Measurements from ENCODE around the gene METTL13. TPM values are rescaled to one million over a fixed set of nuclear protein-coding genes. Genes with fewer than 3 reads are reported as not detected.

The METTL13 gene
- total RNA-seq, 1 donor from 2014 or later, result 25.1 TPM

- Histone ChIP-seq H3K36me3 (ENCODE audit: insufficient read depth, low read length) (peaks cover 11% of the 10 kb centered on the region), H3K4me1 (ENCODE audit: insufficient read depth, low read length) (peaks cover 32% of the 10 kb centered on the region), H3K27me3 (ENCODE audit: insufficient read depth, low read length) (no peaks in the 10 kb centered on the region), H3K79me2 (ENCODE audit: insufficient read depth, low read length) (peaks cover 26% of the 10 kb centered on the region), H4K20me1 (ENCODE audit: insufficient read depth, low read length) (no peaks in the 10 kb centered on the region), H3K4me2 (ENCODE audit: low read length) (peak overlapping the region; percentile 99), H3K27ac (ENCODE audit: low read depth, low read length) (peak overlapping the region; percentile 95), H2AFZ (ENCODE audit: low read depth, low read length) (no peak overlapping the region), H3K9ac (ENCODE audit: low read length) (peak overlapping the region; percentile 95), H3K4me3 (ENCODE audit: insufficient read depth, low read depth, low read length) (peak overlapping the region; percentile 95), H3K9me3 (ENCODE audit: insufficient read depth, low read depth, low read length) (no peaks in the 10 kb centered on the region)
- Mint-ChIP-seq H3K36me3 (ENCODE audit: low read depth, unreplicated experiment) (no peaks in the 10 kb centered on the region), H3K9me3 (ENCODE audit: unreplicated experiment) (no peaks in the 10 kb centered on the region), H3K27ac (ENCODE audit: unreplicated experiment) (no peak overlapping the region), H3K4me1 (ENCODE audit: low read depth, unreplicated experiment) (peaks cover 34% of the 10 kb centered on the region), H3K4me3 (ENCODE audit: unreplicated experiment) (peak overlapping the region; percentile 28), H3K27me3 (ENCODE audit: low read depth, unreplicated experiment) (no peaks in the 10 kb centered on the region)
- TF ChIP-seq CTCF (IDR thresholded peaks at IDR 0.05; ENCODE audit: insufficient read depth, low read depth, low read length) (no peak), EZH2 (IDR thresholded peaks at IDR 0.05; ENCODE audit: insufficient read depth, low read length) (no peak)
- FAIRE-seq (peak; percentile 56), DNase-seq (ENCODE audit: low read depth) (no peak)
Measured at GRCh38 chr1:171739656-171740055, 41.8 kb upstream of the METTL13 start.

- H3K4me3 Mint-ChIP-seq (ENCODE audit: unreplicated experiment), result peak overlapping the region; percentile 95
- Histone ChIP-seq H3K27me3 (ENCODE audit: insufficient read depth, low read length) (no peaks in the 10 kb centered on the region), H3K79me2 (ENCODE audit: insufficient read depth, low read length) (peaks cover 26% of the 10 kb centered on the region), H3K4me1 (ENCODE audit: insufficient read depth, low read length) (peaks cover 32% of the 10 kb centered on the region), H3K9me3 (ENCODE audit: insufficient read depth, low read depth, low read length) (no peaks in the 10 kb centered on the region), H3K4me2 (ENCODE audit: low read length) (peak overlapping the region; percentile 99), H3K27ac (ENCODE audit: low read depth, low read length) (peak overlapping the region; percentile 95), H3K36me3 (ENCODE audit: insufficient read depth, low read length) (peaks cover 11% of the 10 kb centered on the region), H3K9ac (ENCODE audit: low read length) (peak overlapping the region; percentile 95), H2AFZ (ENCODE audit: low read depth, low read length) (no peak overlapping the region), H3K4me3 (ENCODE audit: insufficient read depth, low read depth, low read length) (peak overlapping the region; percentile 95), H4K20me1 (ENCODE audit: insufficient read depth, low read length) (no peaks in the 10 kb centered on the region)
- no peaks in the 10 kb centered on the region for H3K9me3 Mint-ChIP-seq (ENCODE audit: unreplicated experiment)
- peak; percentile 50 for DNase-seq (ENCODE audit: low read depth)
- H3K27ac Mint-ChIP-seq (ENCODE audit: unreplicated experiment), result no peak overlapping the region
- no peak for FAIRE-seq
- H3K27me3 Mint-ChIP-seq (ENCODE audit: low read depth, unreplicated experiment), result no peaks in the 10 kb centered on the region
- no peak for TF ChIP-seq CTCF (IDR thresholded peaks at IDR 0.05; ENCODE audit: insufficient read depth, low read depth, low read length)
- TF ChIP-seq EZH2 (IDR thresholded peaks at IDR 0.05; ENCODE audit: insufficient read depth, low read length), result no peak
- H3K36me3 Mint-ChIP-seq (ENCODE audit: low read depth, unreplicated experiment), result no peaks in the 10 kb centered on the region
- H3K4me1 Mint-ChIP-seq (ENCODE audit: low read depth, unreplicated experiment), result peaks cover 34% of the 10 kb centered on the region
Measured at GRCh38 chr1:171740356-171740863, 41.0 kb upstream of the METTL13 start.

Data from astrocyte (in vitro differentiated cells and primary cell).